ENCODE data around the gene SHROOM4.

Gene SHROOM4

GRCh38 chrX:50852524-50852923 is 38.5 kb upstream of the SHROOM4 start:
- Histone ChIP-seq H2AFZ (no peak overlapping the region), H3K36me3 (ENCODE audit: control insufficient read depth, insufficient read depth, low read length) (no peaks in the 10 kb centered on the region), H3K9ac (no peak overlapping the region), H3K4me1 (no peaks in the 10 kb centered on the region), H3K4me2 (ENCODE audit: low read length) (no peak overlapping the region), H3K4me3 (ENCODE audit: low read depth, low read length) (no peak overlapping the region), H3K27ac (no peak overlapping the region), H3K79me2 (no peaks in the 10 kb centered on the region), H3K9me3 (ENCODE audit: control insufficient read depth, low read length) (no peaks in the 10 kb centered on the region), H3K27me3 (ENCODE audit: control insufficient read depth, insufficient read depth, low read length) (no peaks in the 10 kb centered on the region)
- no peak for TF ChIP-seq CTCF (IDR thresholded peaks at IDR 0.05)

- no peaks in the 10 kb centered on the region for H3K36me3 ChIP-seq (ENCODE audit: control insufficient read depth, insufficient read depth, low read length)
- no peaks in the 10 kb centered on the region for H3K9me3 ChIP-seq (ENCODE audit: control insufficient read depth, low read length)
- no peak overlapping the region for H3K27ac ChIP-seq
- H3K4me3 ChIP-seq (ENCODE audit: low read depth, low read length), result no peak overlapping the region
- H3K4me2 ChIP-seq (ENCODE audit: low read length), result no peak overlapping the region
- no peak overlapping the region for H3K9ac ChIP-seq
- H3K79me2 ChIP-seq, result no peaks in the 10 kb centered on the region
- no peaks in the 10 kb centered on the region for H3K27me3 ChIP-seq (ENCODE audit: control insufficient read depth, insufficient read depth, low read length)
- no peak for TF ChIP-seq CTCF (IDR thresholded peaks at IDR 0.05)
- H2AFZ ChIP-seq, result no peak overlapping the region
- H3K4me1 ChIP-seq, result no peaks in the 10 kb centered on the region
Measured at GRCh38 chrX:50842221-50842620, 28.2 kb upstream of the SHROOM4 start.

GRCh38 chrX:50839730-50840129 is 25.7 kb upstream of the SHROOM4 start:
- Histone ChIP-seq H3K9ac (no peak overlapping the region), H2AFZ (no peak overlapping the region), H3K27me3 (ENCODE audit: control insufficient read depth, insufficient read depth, low read length) (no peaks in the 10 kb centered on the region), H3K9me3 (ENCODE audit: control insufficient read depth, low read length) (no peaks in the 10 kb centered on the region), H3K4me2 (ENCODE audit: low read length) (no peak overlapping the region), H3K36me3 (ENCODE audit: control insufficient read depth, insufficient read depth, low read length) (no peaks in the 10 kb centered on the region), H3K4me1 (no peaks in the 10 kb centered on the region), H3K27ac (no peak overlapping the region), H3K79me2 (no peaks in the 10 kb centered on the region), H3K4me3 (ENCODE audit: low read depth, low read length) (no peak overlapping the region)
- no peak for TF ChIP-seq CTCF (IDR thresholded peaks at IDR 0.05)

- Histone ChIP-seq H3K4me1 (no peaks in the 10 kb centered on the region), H3K9ac (no peak overlapping the region), H3K27ac (no peak overlapping the region), H3K4me2 (ENCODE audit: low read length) (no peak overlapping the region), H2AFZ (no peak overlapping the region), H3K9me3 (ENCODE audit: control insufficient read depth, low read length) (no peaks in the 10 kb centered on the region), H3K27me3 (ENCODE audit: control insufficient read depth, insufficient read depth, low read length) (no peaks in the 10 kb centered on the region), H3K4me3 (ENCODE audit: low read depth, low read length) (no peak overlapping the region), H3K36me3 (ENCODE audit: control insufficient read depth, insufficient read depth, low read length) (no peaks in the 10 kb centered on the region), H3K79me2 (no peaks in the 10 kb centered on the region)
- no peak for TF ChIP-seq CTCF (IDR thresholded peaks at IDR 0.05)
Measured at GRCh38 chrX:50838820-50839600, 25.0 kb upstream of the SHROOM4 start.

GRCh38 chrX:50827996-50828395 is 14.0 kb upstream of the SHROOM4 start:
- no peak overlapping the region for H3K27ac ChIP-seq
- H3K36me3 ChIP-seq (ENCODE audit: control insufficient read depth, insufficient read depth, low read length), result no peaks in the 10 kb centered on the region
- no peak overlapping the region for H3K9ac ChIP-seq
- H3K27me3 ChIP-seq (ENCODE audit: control insufficient read depth, insufficient read depth, low read length), result no peaks in the 10 kb centered on the region
- H2AFZ ChIP-seq, result no peak overlapping the region
- H3K79me2 ChIP-seq, result no peaks in the 10 kb centered on the region
- H3K4me2 ChIP-seq (ENCODE audit: low read length), result no peak overlapping the region
- no peak for TF ChIP-seq CTCF (IDR thresholded peaks at IDR 0.05)
- no peaks in the 10 kb centered on the region for H3K4me1 ChIP-seq
- no peaks in the 10 kb centered on the region for H3K9me3 ChIP-seq (ENCODE audit: control insufficient read depth, low read length)
- no peak overlapping the region for H3K4me3 ChIP-seq (ENCODE audit: low read depth, low read length)
